Effector memory CD4-positive, alpha-beta T cell (primary cell): Measurements from ENCODE around the gene UBE3C.

ENCODE experiments used
- DNase-seq, 3 donors: peaks; one replicate each; pipeline ENCODE4 v3.0.0-alpha.2; 2020
- H3K27ac ChIP-seq: 2 replicates; pipeline ENCODE4 v1.7.0; 2013; ENCODE audit warnings: mild to moderate bottlenecking, low read length, moderate library complexity; ENCODE audit not compliant: insufficient read depth, poor library complexity, severe bottlenecking
- H3K27me3 ChIP-seq: replicated peaks from 2 replicates; pipeline ENCODE4 v1.7.0; 2013; ENCODE audit warnings: mild to moderate bottlenecking, low read length; ENCODE audit not compliant: insufficient read depth, control insufficient read depth, poor library complexity, severe bottlenecking
- H3K36me3 ChIP-seq: 2 replicates; pipeline ENCODE4 v1.7.0; 2013; ENCODE audit warnings: mild to moderate bottlenecking, low read length, moderate library complexity; ENCODE audit not compliant: control insufficient read depth, insufficient read depth
- H3K4me1 ChIP-seq: 2 replicates; pipeline ENCODE4 v1.7.0; 2013; ENCODE audit warnings: low read length, mild to moderate bottlenecking; ENCODE audit not compliant: control insufficient read depth, insufficient read depth, poor library complexity, severe bottlenecking
- H3K4me3 ChIP-seq: 2 replicates; pipeline ENCODE4 v1.7.0; 2013; ENCODE audit warnings: low read length, low read depth, mild to moderate bottlenecking; ENCODE audit not compliant: insufficient read depth, poor library complexity, severe bottlenecking
- H3K9me3 ChIP-seq: 2 replicates; pipeline ENCODE4 v1.7.0; 2013; ENCODE audit warnings: mild to moderate bottlenecking, low read length, moderate library complexity; ENCODE audit not compliant: control insufficient read depth

UBE3C gene

GRCh38 chr7:157165987-157166386, 27.3 kb downstream of the UBE3C start:
- no peaks in the 10 kb centered on the region for H3K9me3 ChIP-seq
- H3K4me3 ChIP-seq: no peak overlapping the region
- H3K27ac ChIP-seq: no peak overlapping the region
- peaks cover 48% of the 10 kb centered on the region for H3K36me3 ChIP-seq
- H3K27me3 ChIP-seq: no peaks in the 10 kb centered on the region
- no peaks in the 10 kb centered on the region for H3K4me1 ChIP-seq
- DNase-seq: no peak

GRCh38 chr7:157168571-157168970, 29.8 kb downstream of the UBE3C start:
- H3K27ac ChIP-seq: no peak overlapping the region
- no peaks in the 10 kb centered on the region for H3K4me1 ChIP-seq
- H3K4me3 ChIP-seq: no peak overlapping the region
- H3K27me3 ChIP-seq: no peaks in the 10 kb centered on the region
- H3K9me3 ChIP-seq: no peaks in the 10 kb centered on the region
- DNase-seq: no peak
- H3K36me3 ChIP-seq: peaks cover 62% of the 10 kb centered on the region

DNA sequence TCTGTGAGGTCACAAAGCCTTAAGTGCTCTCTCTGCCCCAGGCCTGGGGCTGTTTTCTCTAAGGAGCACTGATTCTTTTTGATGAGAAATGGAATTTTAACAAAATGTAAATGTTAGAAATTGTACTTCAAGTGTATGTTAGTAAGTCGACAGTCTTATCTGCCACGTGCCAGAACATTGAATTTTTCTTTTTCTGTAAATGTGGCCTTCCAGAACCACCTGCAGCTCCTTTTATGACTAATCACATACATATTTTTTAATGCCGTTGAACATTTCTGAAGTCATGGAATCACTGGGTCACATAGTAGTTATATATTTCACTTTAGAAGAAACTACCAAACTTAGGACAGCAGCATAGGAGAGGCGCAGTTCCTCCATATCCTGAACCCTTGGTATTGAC, 38.0 kb downstream of the UBE3C start:
- Histone ChIP-seq H3K27me3 (no peaks in the 10 kb centered on the region), H3K36me3 (peaks cover 70% of the 10 kb centered on the region)

DNA sequence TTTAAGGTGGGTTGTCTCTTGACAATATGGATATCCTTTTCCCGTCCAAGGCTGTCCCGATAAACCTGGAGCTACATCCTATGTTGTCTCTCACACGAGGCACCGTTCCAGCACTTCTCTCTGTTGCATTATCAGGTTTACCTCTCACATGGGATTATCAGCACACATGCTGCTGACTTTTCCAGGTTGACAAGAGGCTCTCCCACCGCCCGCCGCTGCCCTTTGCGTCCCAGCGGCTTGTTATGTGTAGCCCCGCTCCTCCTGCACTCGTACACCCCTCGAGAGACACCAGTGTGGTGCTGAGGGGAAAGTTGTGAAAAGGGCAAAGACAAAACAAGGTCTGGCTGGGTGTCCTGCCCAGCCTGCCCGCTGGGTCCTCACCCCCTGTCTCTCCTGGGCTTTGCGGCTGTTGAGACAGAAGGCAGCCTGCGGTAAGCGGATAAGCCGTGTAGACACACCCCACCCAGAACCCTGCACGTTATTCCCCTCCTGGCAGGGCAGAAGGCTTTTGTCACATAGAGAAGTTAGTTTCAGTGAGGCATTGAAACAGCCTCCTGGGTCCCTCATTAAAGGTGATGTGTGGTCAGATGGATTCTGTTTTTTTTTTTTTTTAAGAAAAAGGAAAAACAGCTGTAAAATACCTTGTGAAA, 38.7 kb downstream of the UBE3C start:
- Histone ChIP-seq H3K27ac (no peak overlapping the region), H3K4me1 (no peaks in the 10 kb centered on the region), H3K27me3 (no peaks in the 10 kb centered on the region), H3K4me3 (no peak overlapping the region), H3K36me3 (peaks cover 70% of the 10 kb centered on the region), H3K9me3 (no peaks in the 10 kb centered on the region)
- DNase-seq: no peak

More for the DNA sequence above, 38.0 kb downstream of the UBE3C start:
- H3K4me3 ChIP-seq: no peak overlapping the region
- no peak for DNase-seq
- H3K4me1 ChIP-seq: no peaks in the 10 kb centered on the region
- no peak overlapping the region for H3K27ac ChIP-seq
- H3K9me3 ChIP-seq: no peaks in the 10 kb centered on the region

DNA sequence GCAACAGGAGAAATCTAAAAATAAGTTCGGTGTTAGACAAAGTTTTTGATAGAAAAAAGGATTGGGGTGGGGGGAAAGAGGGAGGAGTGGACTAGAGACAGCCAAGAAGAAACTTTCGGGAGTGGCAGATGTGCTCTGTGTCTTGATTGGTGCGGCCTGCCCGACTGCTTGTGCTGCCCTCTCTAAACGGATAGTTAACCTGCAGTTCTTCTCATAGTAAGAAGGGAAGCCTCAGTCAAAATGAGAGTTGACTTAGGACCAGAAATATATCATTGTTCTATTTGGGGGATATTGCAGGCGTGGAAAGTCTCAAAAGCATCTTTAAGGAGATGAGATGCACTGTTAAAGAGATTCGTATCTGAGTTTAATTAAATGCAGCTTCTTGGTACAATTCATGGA, 39.3 kb downstream of the UBE3C start:
- H3K4me3 ChIP-seq: no peak overlapping the region
- no peaks in the 10 kb centered on the region for H3K27me3 ChIP-seq
- peaks cover 66% of the 10 kb centered on the region for H3K36me3 ChIP-seq
- no peak overlapping the region for H3K27ac ChIP-seq
- H3K9me3 ChIP-seq: no peaks in the 10 kb centered on the region
- DNase-seq: no peak
- no peaks in the 10 kb centered on the region for H3K4me1 ChIP-seq

DNA sequence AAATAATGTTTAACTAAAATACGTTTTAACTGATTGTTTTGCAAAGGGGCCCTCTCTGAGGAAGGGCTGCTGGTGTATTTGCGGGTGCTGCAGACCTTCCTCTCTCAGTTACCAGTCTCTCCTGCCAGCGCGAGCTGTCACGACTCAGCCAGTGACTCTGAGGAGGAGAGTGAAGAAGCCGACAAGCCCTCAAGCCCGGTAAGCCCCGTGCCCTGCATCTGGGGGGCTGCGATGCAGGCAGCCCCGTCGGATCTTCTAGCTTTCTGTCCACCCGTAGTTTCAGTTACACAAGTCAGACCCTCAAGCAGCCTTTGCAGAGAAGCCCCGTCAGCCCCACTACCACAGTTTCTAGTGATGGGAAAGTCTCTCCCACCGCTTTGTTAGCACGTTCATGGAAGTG, 45.1 kb downstream of the UBE3C start:
- Histone ChIP-seq H3K9me3 (no peaks in the 10 kb centered on the region), H3K4me1 (no peaks in the 10 kb centered on the region), H3K36me3 (peaks cover 56% of the 10 kb centered on the region), H3K27ac (no peak overlapping the region), H3K4me3 (no peak overlapping the region), H3K27me3 (no peaks in the 10 kb centered on the region)
- DNase-seq: no peak

DNA sequence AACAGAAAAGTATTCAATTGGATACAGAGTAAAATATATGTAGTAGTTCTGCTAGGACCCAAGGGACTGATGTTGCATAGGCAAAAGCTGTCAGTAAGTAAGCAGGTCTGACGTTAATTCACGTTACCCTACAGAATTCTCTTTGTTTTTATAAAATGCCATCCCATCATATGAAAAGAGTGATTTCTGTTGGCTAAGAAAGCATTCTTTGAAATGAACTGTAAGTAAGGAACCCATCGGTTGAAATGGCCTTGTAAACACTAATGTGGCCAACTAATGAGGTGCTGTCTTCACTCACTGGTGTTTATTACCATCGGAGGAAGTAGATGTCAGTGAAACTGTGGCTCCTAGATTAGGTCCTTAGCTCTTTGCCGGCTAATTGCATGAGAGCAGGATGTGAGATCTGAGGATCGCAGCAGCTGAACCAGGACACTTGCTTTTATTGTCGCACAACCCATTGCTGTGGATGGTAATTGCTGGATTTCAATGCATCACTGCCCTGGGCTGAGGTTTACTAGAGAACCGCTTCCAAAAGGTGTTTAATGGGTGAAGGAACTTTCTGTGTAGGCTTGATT, 49.5 kb downstream of the UBE3C start:
- no peak overlapping the region for H3K4me3 ChIP-seq
- no peak overlapping the region for H3K27ac ChIP-seq
- H3K36me3 ChIP-seq: peaks cover 67% of the 10 kb centered on the region
- H3K9me3 ChIP-seq: no peaks in the 10 kb centered on the region
- H3K4me1 ChIP-seq: no peaks in the 10 kb centered on the region
- no peaks in the 10 kb centered on the region for H3K27me3 ChIP-seq
- no peak for DNase-seq

DNA sequence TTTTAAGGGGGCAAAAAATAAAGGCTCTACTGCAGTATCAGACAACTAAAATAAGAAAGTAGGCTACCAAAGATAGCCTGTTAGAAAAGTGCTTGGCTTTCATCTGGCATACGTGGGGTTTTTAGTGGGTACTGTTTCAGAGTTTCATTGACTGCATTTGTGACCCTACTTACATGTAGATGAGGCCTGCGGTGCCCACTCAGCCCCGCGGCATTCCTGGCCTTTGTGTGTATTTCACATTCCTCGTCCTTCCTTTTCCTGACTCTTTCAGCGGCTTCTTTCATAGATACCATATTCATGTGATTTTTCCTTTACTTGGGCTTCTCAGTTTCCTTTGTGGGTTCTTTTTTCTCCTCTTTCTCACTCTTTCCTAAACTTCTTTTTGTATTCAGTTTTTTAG, 50.7 kb downstream of the UBE3C start:
- peaks cover 60% of the 10 kb centered on the region for H3K36me3 ChIP-seq
- DNase-seq: no peak
- H3K9me3 ChIP-seq: no peaks in the 10 kb centered on the region
- H3K4me1 ChIP-seq: no peaks in the 10 kb centered on the region
- no peaks in the 10 kb centered on the region for H3K27me3 ChIP-seq
- H3K27ac ChIP-seq: no peak overlapping the region
- no peak overlapping the region for H3K4me3 ChIP-seq

- H3K36me3 ChIP-seq: peaks cover 52% of the 10 kb centered on the region
Observed at GRCh38 chr7:157192861-157193260, 54.1 kb downstream of the UBE3C start.

GRCh38 chr7:157193274-157193673, 54.5 kb downstream of the UBE3C start:
- no peak overlapping the region for H3K4me3 ChIP-seq
- H3K27me3 ChIP-seq: no peaks in the 10 kb centered on the region
- peaks cover 52% of the 10 kb centered on the region for H3K36me3 ChIP-seq
- H3K4me1 ChIP-seq: no peaks in the 10 kb centered on the region
- no peaks in the 10 kb centered on the region for H3K9me3 ChIP-seq
- no peak overlapping the region for H3K27ac ChIP-seq
- no peak for DNase-seq

More at GRCh38 chr7:157192861-157193260, 54.1 kb downstream of the UBE3C start:
- Histone ChIP-seq H3K27ac (no peak overlapping the region), H3K4me3 (no peak overlapping the region), H3K9me3 (no peaks in the 10 kb centered on the region), H3K4me1 (no peaks in the 10 kb centered on the region), H3K27me3 (no peaks in the 10 kb centered on the region)
- DNase-seq: no peak
